Astrocyte (in vitro differentiated cells and primary cell): Measurements from ENCODE around the gene CGN.

Experiments
- EZH2 ChIP-seq: IDR thresholded peaks from 2 replicates; pipeline ENCODE4 v1.6.1; 2012; ENCODE audit warnings: mild to moderate bottlenecking, low read length, inconsistent platforms; ENCODE audit not compliant: insufficient read depth
- TF ChIP-seq, protein P1 (sequence below): IDR thresholded peaks from 2 replicates; pipeline ENCODE4 v1.5.1; 2011; ENCODE audit warnings: low read depth, mild to moderate bottlenecking, inconsistent platforms, low read length, moderate library complexity; ENCODE audit not compliant: insufficient read depth

DNA sequence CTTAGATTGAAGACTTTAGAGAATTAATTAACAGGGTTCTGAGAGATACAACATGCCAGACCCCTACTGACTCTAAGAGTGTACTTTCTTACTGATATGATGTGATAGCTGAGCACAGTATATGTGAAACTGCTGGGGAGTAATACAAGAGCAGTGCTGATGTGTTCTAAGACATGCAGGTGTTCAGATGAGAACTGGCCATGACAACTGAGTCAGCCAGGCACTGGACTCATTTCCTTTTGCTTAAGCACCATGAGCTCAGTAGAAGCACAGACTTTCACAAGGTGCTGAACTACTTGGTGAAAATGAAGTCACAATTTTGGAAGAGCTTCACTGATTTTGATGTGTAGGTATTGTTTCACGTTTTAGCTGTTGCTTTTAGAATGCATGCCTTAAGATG lies 36.0 kb upstream of the CGN start:
- TF ChIP-seq, protein P1, sequence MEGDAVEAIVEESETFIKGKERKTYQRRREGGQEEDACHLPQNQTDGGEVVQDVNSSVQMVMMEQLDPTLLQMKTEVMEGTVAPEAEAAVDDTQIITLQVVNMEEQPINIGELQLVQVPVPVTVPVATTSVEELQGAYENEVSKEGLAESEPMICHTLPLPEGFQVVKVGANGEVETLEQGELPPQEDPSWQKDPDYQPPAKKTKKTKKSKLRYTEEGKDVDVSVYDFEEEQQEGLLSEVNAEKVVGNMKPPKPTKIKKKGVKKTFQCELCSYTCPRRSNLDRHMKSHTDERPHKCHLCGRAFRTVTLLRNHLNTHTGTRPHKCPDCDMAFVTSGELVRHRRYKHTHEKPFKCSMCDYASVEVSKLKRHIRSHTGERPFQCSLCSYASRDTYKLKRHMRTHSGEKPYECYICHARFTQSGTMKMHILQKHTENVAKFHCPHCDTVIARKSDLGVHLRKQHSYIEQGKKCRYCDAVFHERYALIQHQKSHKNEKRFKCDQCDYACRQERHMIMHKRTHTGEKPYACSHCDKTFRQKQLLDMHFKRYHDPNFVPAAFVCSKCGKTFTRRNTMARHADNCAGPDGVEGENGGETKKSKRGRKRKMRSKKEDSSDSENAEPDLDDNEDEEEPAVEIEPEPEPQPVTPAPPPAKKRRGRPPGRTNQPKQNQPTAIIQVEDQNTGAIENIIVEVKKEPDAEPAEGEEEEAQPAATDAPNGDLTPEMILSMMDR, result no peak
- TF ChIP-seq EZH2, result no peak
